ENCODE measurements around the gene EFCAB6.

The EFCAB6 gene

DNA sequence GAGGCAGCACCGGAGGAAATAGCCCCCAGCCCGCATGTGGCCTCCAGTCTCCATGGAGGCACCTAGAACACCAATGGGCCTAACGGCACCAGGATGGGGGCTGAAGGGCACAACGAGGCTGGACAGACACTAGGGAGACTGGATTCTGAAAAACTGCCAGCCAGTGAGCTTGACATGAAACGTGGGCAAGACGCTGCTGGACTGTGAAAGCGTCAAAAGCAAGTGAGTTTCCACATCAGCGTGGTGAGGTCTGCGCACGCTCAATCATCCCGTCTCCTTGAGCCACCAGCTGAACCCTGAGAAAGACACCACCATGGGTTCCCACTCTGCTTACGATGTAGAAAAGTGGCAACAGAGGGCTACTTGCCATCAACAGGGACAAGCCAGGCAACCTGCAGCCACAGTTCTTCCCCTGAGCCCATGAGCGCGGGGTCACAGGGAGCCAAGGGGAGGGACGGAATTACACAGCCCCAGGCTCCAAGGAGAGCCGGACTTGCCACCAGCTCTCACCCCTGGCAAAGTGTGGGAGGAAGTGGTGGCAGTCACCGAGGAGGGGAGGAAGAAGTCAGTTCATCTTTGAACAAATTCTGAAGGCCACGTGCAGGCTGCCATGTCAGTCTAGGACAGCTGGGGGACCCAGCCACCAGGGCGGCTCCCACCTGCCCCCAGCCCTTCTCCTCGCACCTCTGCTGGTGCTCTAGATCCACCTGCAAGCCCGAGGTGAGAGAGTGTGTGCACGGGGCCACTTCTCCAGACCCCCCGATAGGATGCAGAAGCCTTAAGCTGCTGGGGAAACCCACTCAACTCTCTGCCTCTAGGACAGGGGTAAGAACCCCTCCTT is 269.2 kb downstream of the EFCAB6 start:
- DNase-seq: no peak

GRCh38 chr22:43541462-43542407 is 270.4 kb downstream of the EFCAB6 start:
- DNase-seq: no peak

DNA sequence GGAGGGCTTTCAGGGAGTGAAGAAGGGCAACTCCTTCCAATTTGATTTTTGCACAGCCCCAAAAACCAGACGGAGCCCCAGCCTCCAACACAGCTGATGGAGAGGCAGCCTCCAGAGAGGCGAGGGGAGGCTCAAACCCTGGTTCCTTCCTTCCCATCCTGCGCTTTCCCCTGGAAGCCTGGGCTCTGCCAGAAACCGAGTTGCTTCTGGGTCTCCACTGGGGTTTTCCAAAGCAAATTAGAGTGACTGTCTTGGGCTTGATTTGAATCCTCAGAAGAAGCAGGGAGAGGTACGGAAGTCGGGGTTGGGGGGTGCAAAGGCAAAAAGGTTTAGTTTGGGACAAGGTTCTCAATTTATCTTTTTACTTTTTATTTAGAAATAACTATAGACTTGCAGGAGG is 271.1 kb downstream of the EFCAB6 start:
- DNase-seq: no peak

DNA sequence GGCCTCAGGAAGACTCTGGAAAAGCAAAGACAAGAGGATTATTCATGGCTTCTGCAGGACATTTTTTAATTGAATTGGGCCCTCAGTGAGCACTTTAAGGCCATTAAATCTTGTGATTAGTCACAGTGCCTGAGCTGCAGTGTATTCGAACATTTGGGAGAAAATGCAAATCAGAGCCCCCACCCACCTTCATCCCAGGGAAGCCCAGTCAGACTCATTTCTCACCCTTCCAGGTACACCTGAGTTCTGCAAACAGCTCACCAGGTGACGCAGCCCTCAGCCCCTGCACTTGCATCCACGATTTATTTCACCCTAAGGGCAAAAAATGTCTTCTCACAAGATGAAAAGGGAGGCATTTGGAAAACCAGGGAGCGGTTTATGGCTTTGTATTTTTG is 271.6 kb downstream of the EFCAB6 start:
- DNase-seq: peak; percentile 56

- DNase-seq: no peak
Measured at GRCh38 chr22:43539572-43540528, 272.3 kb downstream of the EFCAB6 start.

DNA sequence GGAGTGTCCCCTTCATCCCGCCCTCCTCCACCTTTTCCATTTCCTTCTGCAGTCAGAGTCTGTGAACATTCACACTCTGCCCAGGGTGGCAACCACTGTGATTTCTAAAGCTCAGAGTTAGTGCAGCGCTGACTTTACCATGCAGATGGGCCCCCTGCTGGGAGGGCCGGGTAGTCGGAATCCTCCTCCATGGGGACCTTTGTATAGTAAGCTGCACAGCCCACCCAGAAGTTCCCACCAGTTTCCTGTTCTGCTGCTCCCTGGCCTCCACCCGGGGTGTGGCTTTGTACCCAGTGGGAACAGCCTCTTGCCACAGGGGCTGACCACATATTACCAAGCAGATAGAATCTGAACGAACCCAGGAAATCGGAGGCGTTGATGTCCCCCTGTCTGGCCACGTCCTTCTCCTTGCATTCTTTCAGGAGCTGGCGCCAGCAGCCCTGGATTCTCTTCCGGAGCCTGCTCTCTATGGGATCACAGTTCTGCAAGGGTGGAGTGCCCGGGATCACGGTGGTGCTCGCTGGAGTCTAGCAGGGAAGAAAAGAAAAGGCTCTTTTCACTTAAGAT is 275.0 kb downstream of the EFCAB6 start:
- DNase-seq: peak; percentile 50

- DNase-seq: no peak
Measured at GRCh38 chr22:43535741-43536140, 276.4 kb downstream of the EFCAB6 start.

DNA sequence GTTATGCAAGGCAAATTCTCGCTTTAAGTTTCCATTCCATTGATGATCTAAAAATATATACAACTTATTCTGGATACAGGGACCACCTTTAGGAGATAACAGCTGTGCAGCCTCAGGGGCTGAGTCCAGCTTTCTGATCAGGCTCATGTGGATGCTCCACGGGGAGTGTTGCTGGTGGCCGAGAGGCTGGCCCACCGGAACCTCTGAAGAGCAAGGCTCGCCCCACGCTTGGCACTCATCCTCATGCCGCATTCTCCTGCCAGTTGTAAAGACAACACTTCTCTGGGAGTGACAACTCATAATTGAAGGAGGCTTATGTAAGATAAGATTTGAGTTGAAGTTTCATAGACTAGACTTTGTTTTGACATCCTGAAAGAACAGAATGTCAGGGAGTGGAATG is 276.8 kb downstream of the EFCAB6 start:
- no peak for DNase-seq

- DNase-seq: no peak
Measured at GRCh38 chr22:43534916-43535315, 277.2 kb downstream of the EFCAB6 start.

DNA sequence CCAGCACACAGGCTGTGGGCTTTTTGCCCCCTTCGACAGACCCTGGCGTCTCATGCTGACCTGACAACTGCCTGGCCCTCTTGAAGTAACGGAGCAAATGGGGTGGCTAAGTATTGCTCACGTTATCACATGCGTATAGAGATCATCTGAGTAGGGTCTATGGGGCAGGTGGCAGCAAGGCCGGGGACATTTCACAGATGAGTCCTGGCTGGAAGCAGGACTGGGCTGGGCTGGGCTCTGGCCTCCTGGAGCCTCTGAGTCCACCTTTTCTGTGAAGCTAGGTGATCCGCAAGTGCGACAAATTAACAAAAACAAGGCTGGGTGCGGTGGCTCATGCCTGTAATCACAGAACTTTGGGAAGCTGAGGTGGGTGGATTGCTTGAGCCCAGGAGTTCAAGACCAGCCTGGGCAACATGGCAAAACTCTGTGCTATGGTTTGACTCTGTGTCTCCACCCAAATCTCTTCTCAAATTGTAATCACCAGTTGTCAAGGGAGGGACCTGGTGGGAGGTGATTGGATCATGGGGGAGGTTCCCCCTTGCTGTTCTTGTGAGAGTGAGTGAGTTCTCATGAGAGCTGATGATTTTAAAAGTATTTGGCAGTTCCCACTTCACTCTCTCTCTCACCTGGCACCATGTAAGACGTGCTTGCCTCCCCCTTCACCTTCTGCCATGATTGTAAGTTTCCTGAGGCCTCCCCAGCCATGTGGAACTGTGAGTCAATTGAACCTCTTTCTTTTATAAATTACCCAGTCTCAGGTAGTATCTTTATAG is 278.3 kb downstream of the EFCAB6 start:
- no peak for DNase-seq

- no peak for DNase-seq
Measured at GRCh38 chr22:43533156-43533530, 279.0 kb downstream of the EFCAB6 start.

DNA sequence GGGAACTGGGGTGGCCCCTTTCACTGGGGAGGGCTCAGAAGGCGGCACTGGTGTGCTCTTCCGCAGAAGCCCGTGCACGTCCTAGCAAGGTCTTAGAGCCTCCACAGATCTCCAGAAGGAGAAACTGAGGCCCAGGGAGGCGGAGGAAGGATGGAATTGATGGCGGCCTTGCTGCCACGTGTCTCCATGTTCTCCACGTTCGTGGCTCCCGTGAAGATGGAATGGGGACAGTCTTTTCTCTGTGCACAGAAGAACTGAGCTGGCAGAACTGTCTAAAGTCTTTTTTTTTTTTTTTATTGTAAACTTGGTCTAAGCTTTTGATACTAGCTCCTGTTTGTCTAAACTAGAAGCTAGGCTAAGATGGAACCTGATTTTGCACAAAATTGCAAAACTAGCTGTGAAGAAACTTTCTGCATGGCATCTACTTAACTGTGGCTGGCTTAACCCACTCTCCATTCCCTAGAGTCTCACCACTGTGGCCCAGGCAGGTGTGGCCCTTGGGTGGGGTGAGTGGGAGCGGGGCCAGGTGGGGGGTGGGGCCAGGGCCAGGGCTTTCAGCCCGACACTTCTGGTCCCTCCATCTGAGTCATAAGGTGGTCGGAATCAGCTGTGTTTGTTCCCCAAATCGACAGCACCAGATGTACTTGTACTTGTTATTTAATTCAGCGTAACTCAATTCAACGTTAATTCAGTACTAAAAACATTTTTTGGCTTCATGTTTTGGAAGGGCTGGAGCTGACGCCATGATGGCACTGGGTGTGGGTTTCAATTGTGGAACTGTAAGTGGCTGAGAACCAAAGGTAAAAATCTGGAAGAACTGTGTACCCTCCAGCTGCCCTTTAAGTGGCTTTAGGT is 279.6 kb downstream of the EFCAB6 start:
- DNase-seq: no peak

- no peak for DNase-seq
Measured at GRCh38 chr22:43531651-43532050, 280.5 kb downstream of the EFCAB6 start.

DNA sequence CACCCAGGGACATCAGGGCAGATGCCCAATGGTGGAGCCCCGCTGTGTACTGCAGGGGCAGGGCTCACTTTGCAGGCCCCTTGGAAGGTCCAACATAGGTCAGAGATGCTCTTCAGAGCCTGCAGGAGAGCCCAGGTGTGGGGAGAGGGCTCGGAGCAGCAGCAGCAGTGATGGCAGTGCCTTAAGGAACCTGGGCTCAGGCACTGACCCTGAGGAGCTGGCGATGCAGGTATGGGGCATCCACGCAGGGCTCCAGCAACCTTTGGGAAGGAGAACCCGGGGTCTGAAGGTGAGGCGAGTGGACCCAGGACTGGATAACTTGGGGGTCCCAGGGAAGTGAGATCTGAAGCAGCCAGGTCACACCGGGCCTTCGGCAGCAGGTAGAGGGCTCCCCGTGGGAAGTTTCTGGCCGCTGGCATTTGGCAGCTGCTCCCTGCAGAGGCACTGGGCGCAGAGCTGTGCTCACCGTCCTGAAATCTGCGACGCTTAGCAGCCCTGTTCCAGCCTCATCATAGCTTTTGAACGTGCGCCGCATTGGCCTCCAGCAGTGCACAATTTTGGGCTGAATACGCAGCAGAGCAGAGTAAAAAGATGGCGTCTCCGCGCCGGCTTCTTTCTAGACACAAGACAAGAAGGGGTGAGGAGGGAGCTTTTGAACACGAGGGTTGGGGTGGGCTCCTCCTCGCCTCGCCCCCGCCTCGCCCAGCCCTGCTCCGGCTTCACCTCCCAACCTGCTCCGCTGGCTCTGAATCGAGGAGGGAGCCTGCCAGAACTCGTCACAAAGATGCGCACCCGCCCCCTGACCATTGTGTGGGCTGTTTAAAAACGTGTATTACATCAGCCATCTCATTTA is 281.5 kb downstream of the EFCAB6 start:
- DNase-seq: no peak

DNA sequence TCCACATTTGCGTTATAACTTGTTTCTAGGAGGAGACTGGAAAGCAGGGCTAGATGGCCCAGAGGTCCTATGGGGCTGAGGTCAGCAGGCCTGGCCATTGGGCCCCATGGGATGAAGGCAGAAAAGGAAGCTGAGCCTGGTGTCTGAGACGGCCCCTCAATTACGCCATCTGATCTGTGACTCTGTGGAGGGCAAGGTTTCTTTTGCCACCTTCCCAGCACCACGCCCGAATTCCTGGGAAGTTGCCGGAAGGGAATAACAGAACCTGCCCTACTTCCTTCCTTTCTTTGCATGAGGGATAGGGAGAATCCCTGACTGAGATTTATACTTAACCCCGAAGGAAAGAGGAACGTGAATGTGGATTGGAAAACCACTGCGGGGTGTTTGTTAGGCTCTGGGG is 282.2 kb downstream of the EFCAB6 start:
- no peak for DNase-seq

DNA sequence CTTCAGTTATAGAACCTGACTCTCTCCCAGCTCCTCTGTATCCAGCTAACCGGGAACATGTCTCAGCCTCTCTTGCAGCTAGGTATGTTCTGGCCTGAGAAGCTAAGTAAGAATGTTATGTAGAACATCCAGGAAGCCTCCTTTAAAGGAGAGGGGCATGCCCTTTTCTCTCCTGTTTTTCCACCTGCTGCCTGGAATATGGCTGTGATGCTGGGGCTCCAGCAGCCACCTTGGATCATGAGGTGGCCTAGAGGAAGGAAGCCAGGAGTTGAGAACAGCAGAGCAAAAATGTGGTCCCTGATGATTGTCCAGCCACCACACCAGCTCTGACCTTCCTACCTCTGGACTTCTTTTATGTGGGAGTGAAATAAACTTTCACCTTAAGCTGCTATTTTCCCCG is 282.6 kb downstream of the EFCAB6 start:
- no peak for DNase-seq

DNA sequence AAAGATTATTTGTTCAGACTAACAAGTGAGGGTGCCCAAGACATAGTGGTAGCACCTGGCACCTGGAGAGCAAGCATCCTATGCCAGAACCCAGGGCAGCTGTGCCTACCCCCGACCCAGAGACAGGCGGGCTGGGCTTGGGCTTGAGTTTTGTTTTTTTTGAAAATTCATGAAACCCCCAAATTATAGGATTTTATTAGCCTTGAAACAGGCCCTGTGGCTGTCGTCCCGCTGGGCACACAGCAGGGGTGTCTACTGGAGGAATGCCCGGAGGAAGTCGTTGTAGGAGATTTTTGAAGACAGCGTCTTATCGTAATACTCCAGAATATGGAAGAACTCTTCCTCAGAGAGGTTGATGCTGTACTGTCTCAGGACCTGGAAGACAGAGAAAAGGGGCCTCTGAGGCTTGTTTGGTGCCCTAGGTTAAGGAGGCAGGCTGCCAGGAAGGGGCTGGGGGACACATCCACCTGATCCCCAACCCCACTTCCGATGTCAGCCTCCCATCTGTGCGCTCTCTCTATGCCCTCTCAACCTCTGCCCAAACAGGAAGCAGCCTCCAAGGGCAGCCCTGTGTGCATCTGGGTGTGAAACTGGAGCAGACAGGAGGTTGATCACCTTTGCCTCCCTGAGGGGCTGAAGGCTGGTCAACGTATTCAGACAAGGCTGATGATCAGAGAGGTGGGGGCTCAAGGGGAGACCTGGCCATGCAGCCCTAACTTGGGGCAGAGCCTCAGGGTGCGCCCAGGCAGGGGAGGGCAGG is 283.3 kb downstream of the EFCAB6 start:
- DNase-seq: no peak

DNA sequence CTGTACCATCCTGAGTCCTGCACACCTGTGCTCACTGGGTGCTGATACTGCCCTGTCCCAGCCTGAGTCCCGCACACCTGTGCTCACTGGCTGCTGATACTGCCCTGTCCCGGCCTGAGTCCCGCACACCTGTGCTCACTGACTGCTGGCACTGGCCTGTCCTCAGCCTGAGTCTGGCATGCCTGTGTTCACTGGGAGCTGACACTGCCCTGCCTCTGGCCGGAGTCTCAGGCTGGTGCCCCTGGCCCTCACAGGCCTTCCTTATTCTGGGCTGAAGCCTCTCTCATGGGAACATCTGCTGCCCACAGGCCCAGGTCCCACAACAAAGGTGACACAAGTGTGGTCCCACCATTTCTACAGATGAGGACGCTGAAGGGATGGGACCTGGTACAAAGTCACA is 285.2 kb downstream of the EFCAB6 start:
- DNase-seq: no peak

DNA sequence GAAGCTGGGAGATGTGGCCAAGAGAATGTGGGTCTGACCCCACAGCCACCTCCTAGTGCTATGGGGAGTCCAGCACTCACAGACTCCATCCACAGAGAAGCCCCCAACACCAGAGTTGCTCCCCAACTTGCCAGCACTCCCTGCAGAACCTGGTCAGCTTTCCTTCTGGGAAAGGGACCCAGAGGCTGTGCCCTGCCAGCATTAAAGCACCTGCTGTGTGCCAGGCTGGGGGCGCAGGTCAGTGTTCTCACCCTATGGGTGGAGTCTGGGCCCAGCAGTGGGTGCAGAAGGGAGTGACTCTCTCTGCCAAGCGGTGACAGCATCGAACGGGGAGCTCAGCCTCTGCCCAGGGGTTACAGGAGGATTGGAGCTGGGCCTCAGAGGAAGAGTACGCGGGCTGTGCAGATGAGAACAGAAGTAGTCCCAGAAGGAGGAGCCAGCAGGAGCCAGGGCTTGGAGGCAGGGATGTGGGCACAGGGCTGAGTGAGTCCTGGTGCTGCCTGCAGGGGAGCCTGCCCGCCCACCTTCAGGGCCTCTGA is 285.9 kb downstream of the EFCAB6 start:
- no peak for DNase-seq
